ENCODE measurements around the gene ADARB2.

GRCh38 chr10:1187855-1188557 lies 549.3 kb downstream of the ADARB2 start:
- TF ChIP-seq, protein P1, sequence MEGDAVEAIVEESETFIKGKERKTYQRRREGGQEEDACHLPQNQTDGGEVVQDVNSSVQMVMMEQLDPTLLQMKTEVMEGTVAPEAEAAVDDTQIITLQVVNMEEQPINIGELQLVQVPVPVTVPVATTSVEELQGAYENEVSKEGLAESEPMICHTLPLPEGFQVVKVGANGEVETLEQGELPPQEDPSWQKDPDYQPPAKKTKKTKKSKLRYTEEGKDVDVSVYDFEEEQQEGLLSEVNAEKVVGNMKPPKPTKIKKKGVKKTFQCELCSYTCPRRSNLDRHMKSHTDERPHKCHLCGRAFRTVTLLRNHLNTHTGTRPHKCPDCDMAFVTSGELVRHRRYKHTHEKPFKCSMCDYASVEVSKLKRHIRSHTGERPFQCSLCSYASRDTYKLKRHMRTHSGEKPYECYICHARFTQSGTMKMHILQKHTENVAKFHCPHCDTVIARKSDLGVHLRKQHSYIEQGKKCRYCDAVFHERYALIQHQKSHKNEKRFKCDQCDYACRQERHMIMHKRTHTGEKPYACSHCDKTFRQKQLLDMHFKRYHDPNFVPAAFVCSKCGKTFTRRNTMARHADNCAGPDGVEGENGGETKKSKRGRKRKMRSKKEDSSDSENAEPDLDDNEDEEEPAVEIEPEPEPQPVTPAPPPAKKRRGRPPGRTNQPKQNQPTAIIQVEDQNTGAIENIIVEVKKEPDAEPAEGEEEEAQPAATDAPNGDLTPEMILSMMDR (IDR thresholded peaks at IDR 0.05): no peak
- TF ChIP-seq POLR2A (IDR thresholded peaks at IDR 0.05) (no peak), EP300 (IDR thresholded peaks at IDR 0.05) (no peak)
